Tibial nerve (tissue), 4 donors: ENCODE results near the gene UBTD1.

Experiments
- CTCF ChIP-seq, 5 experiments: fragments of 200-600 bp in 3 of 5; fragments of 450-650 bp in 2 of 5; sonication (generic) in 3 of 5; IDR thresholded peaks; one replicate each; pipeline ENCODE4 v1.5.1; 2016 to 2019; ENCODE audit warnings: antibody characterized with exemption in 5 of 5, mild to moderate bottlenecking in 3 of 5, moderate library complexity in 2 of 5
- EP300 ChIP-seq, 2 donors: sonication (generic); formaldehyde crosslinking; IDR thresholded peaks; one replicate each; pipeline ENCODE4 v1.6.1; 2017; ENCODE audit warnings: antibody characterized with exemption in 2 of 2, mild to moderate bottlenecking in 1 of 2
- POLR2A ChIP-seq, 2 donors: fragments of 450-650 bp; IDR thresholded peaks; one replicate each; pipeline ENCODE4 v1.6.1; 2017; ENCODE audit warnings: antibody characterized with exemption in 2 of 2, mild to moderate bottlenecking in 2 of 2, moderate library complexity in 2 of 2

GRCh38 chr10:97575127-97575668 is 76.5 kb downstream of the UBTD1 start:
- TF ChIP-seq CTCF (IDR thresholded peaks at IDR 0.05), result no peak
- no peak for TF ChIP-seq EP300 (IDR thresholded peaks at IDR 0.05)
- no peak for TF ChIP-seq POLR2A (IDR thresholded peaks at IDR 0.05)
